ENCODE results near the gene ADAMTS17. TPM values are rescaled to one million over a fixed set of nuclear protein-coding genes. Genes with fewer than 3 reads are reported as not detected.

ADAMTS17 gene
- total and polyA plus RNA-seq, 9 donors = 3.1 to 8.2 (median 5.2) TPM

DNA sequence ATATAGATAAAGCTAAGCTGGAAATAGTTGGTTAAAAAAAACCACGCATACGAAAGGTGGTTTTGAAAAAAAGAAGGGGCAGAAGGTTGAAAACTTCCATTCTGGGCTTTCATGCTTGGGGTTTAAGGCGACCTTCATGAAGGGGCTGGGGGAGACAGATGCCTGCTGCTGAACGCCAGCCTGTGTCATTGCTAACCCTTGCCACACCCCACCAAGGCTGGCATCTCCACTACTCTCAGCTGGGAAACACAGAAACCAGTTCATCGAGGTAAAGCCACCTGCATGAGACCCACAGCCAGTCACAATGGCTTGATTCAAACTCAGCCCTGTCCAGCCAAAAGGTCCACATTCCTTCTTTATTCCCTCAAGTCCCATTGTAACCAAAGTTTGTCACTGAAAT, 78.7 kb downstream of the ADAMTS17 start:
- H3K9me3 ChIP-seq (replicated peaks; ENCODE audit: control insufficient read depth, low read depth, low read length) = no peaks in the 10 kb centered on the region
- no peak for DNase-seq
- WGBS (ENCODE audit: insufficient coverage) = 91% methylated on average over 5 of the region's 5 CpGs
- H3K4me3 ChIP-seq (ENCODE audit: low read length) = no peak overlapping the region
- no peak overlapping the region for H3K27ac ChIP-seq (ENCODE audit: low read length)
- H3K36me3 ChIP-seq (ENCODE audit: control insufficient read depth, insufficient read depth, low read length) = peaks cover 3% of the 10 kb centered on the region
- H3K4me1 ChIP-seq (ENCODE audit: control insufficient read depth, insufficient read depth, low read length) = peaks cover 13% of the 10 kb centered on the region
- H3K27me3 ChIP-seq (ENCODE audit: control insufficient read depth, insufficient read depth, low read length) = peaks cover 3% of the 10 kb centered on the region

DNA sequence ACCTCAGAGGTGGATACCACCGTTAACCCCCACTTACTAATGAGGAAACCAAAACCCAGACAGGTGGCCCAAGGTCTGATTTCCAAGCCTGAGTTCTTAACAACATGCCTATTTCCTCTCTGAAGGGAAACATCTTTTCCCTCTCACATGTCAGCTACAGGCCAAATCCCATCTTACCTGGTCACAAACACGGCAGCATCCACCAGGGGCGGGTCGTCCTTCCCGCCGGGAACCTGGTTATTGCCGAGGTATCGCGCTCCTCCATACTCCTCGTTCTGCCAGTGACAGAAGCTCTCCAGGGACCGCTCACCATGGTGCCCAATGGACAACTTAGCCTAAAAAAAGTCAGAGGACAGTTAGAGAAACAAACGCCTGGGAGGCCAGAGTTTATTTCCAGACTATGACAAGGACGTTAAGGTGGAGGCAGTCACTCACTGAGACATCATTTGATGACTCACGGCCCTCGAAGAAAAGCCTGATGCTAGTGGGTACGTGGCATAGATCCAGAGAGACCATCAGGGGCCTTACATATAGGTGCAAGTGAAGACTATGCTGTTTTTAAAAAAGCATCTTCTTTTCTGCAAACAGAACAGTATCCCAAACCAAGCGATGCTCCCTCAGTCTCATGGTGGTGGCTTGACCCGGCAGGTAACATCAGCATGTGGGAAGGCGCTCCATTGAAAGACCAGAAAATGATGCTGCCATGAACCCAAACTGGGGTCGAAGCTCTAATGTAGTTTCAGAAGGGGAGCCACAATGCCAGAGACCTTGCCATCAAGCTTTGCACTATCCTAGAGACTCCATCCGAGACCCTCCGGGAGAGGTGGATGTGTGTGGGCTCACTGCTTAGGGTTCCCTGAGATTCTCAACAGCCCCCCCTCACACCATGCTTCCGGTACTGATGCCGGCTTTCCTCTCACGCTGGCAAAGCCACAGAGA, 80.2 kb downstream of the ADAMTS17 start:
- no peaks in the 10 kb centered on the region for H3K9me3 ChIP-seq (replicated peaks; ENCODE audit: control insufficient read depth, low read depth, low read length)
- peaks cover 3% of the 10 kb centered on the region for H3K27me3 ChIP-seq (ENCODE audit: control insufficient read depth, insufficient read depth, low read length)
- peaks cover 3% of the 10 kb centered on the region for H3K36me3 ChIP-seq (ENCODE audit: control insufficient read depth, insufficient read depth, low read length)
- no peak for DNase-seq
- H3K4me3 ChIP-seq (ENCODE audit: low read length) = no peak overlapping the region
- H3K27ac ChIP-seq (ENCODE audit: low read length) = no peak overlapping the region
- 83% methylated on average over 23 of the region's 25 CpGs for WGBS (ENCODE audit: insufficient coverage)
- peaks cover 21% of the 10 kb centered on the region for H3K4me1 ChIP-seq (ENCODE audit: control insufficient read depth, insufficient read depth, low read length)

DNA sequence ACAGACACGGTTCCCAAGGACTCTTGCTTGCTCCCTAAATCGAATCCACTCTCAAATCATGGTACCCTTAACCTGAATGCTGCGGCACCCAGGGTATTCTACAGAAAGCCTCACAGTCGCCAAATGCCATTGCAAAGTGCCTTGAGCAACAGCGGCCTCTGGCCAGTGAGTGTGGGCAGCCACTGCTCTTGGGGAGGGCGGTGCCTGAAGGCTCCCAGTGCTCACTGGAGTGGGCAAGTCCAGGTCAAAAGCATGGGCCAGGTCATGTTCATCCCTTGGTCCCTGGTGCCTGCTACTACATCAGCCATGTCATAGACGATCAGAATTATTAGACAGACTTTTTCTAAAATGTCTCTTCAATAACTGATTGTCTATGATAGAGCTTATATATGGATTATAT, 82.5 kb downstream of the ADAMTS17 start:
- H3K9me3 ChIP-seq (replicated peaks; ENCODE audit: control insufficient read depth, low read depth, low read length) = no peaks in the 10 kb centered on the region
- peaks cover 3% of the 10 kb centered on the region for H3K36me3 ChIP-seq (ENCODE audit: control insufficient read depth, insufficient read depth, low read length)
- no peak overlapping the region for H3K4me3 ChIP-seq (ENCODE audit: low read length)
- WGBS (ENCODE audit: insufficient coverage) = 90% methylated on average over 6 of the region's 7 CpGs
- no peak overlapping the region for H3K27ac ChIP-seq (ENCODE audit: low read length)
- no peaks in the 10 kb centered on the region for H3K27me3 ChIP-seq (ENCODE audit: control insufficient read depth, insufficient read depth, low read length)
- no peak for DNase-seq
- H3K4me1 ChIP-seq (ENCODE audit: control insufficient read depth, insufficient read depth, low read length) = peaks cover 11% of the 10 kb centered on the region

- Histone ChIP-seq H3K27ac (ENCODE audit: low read length) (no peak overlapping the region), H3K9me3 (replicated peaks; ENCODE audit: control insufficient read depth, low read depth, low read length) (no peaks in the 10 kb centered on the region), H3K4me3 (ENCODE audit: low read length) (no peak overlapping the region), H3K4me1 (ENCODE audit: control insufficient read depth, insufficient read depth, low read length) (peaks cover 15% of the 10 kb centered on the region), H3K27me3 (ENCODE audit: control insufficient read depth, insufficient read depth, low read length) (no peaks in the 10 kb centered on the region), H3K36me3 (ENCODE audit: control insufficient read depth, insufficient read depth, low read length) (peaks cover 3% of the 10 kb centered on the region)
- DNase-seq = peak; percentile 21
- 46% methylated on average over 14 of the region's 19 CpGs for WGBS (ENCODE audit: insufficient coverage)
Measured at GRCh38 chr15:100256970-100257650, 84.7 kb downstream of the ADAMTS17 start.

- DNase-seq = no peak
- H3K9me3 ChIP-seq (replicated peaks; ENCODE audit: control insufficient read depth, low read depth, low read length) = no peaks in the 10 kb centered on the region
- peaks cover 15% of the 10 kb centered on the region for H3K4me1 ChIP-seq (ENCODE audit: control insufficient read depth, insufficient read depth, low read length)
- no peak overlapping the region for H3K4me3 ChIP-seq (ENCODE audit: low read length)
- 91% methylated on average over 18 of the region's 20 CpGs for WGBS (ENCODE audit: insufficient coverage)
- H3K27ac ChIP-seq (ENCODE audit: low read length) = no peak overlapping the region
- no peaks in the 10 kb centered on the region for H3K27me3 ChIP-seq (ENCODE audit: control insufficient read depth, insufficient read depth, low read length)
- peaks cover 3% of the 10 kb centered on the region for H3K36me3 ChIP-seq (ENCODE audit: control insufficient read depth, insufficient read depth, low read length)
Measured at GRCh38 chr15:100256101-100256969, 85.4 kb downstream of the ADAMTS17 start.

- Histone ChIP-seq H3K27me3 (ENCODE audit: control insufficient read depth, insufficient read depth, low read length) (no peaks in the 10 kb centered on the region), H3K9me3 (replicated peaks; ENCODE audit: control insufficient read depth, low read depth, low read length) (no peaks in the 10 kb centered on the region), H3K4me3 (ENCODE audit: low read length) (no peak overlapping the region), H3K36me3 (ENCODE audit: control insufficient read depth, insufficient read depth, low read length) (no peaks in the 10 kb centered on the region), H3K27ac (ENCODE audit: low read length) (no peak overlapping the region), H3K4me1 (ENCODE audit: control insufficient read depth, insufficient read depth, low read length) (peaks cover 15% of the 10 kb centered on the region)
- WGBS (ENCODE audit: insufficient coverage) = 96% methylated on average over 6 of the region's 6 CpGs
- no peak for DNase-seq
Measured at GRCh38 chr15:100255644-100256043, 86.1 kb downstream of the ADAMTS17 start.

DNA sequence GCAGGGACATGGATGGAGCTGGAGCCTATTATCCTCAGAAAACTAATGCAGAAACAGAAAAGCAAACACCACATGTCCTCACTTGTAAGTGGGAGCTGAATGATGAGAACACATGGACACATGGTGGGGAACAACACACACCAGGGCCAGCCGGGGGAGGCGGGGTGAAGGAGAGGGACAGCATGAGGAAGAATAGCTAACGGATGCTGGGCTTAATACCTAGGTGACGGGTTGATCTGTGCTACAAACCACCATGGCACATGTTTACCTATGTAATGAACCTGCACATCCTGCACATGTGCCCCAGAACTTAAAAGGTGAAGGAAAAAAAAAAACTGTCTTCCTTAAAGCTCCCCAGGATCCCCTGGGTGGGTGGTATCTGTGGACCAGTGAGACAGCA, 87.1 kb downstream of the ADAMTS17 start:
- no CpG with 5 or more reads among the region's 4 CpGs for WGBS (ENCODE audit: insufficient coverage)
- no peak for DNase-seq
- H3K27ac ChIP-seq (ENCODE audit: low read length) = peak overlapping the region; percentile 59
- H3K9me3 ChIP-seq (replicated peaks; ENCODE audit: control insufficient read depth, low read depth, low read length) = no peaks in the 10 kb centered on the region
- H3K4me1 ChIP-seq (ENCODE audit: control insufficient read depth, insufficient read depth, low read length) = peaks cover 22% of the 10 kb centered on the region
- H3K4me3 ChIP-seq (ENCODE audit: low read length) = no peak overlapping the region
- H3K27me3 ChIP-seq (ENCODE audit: control insufficient read depth, insufficient read depth, low read length) = no peaks in the 10 kb centered on the region
- no peaks in the 10 kb centered on the region for H3K36me3 ChIP-seq (ENCODE audit: control insufficient read depth, insufficient read depth, low read length)

GRCh38 chr15:100254285-100254684, 87.5 kb downstream of the ADAMTS17 start:
- peak overlapping the region; percentile 17 for H3K27ac ChIP-seq (ENCODE audit: low read length)

GRCh38 chr15:100253640-100254039, 88.1 kb downstream of the ADAMTS17 start:
- Histone ChIP-seq H3K27ac (ENCODE audit: low read length) (no peak overlapping the region), H3K9me3 (replicated peaks; ENCODE audit: control insufficient read depth, low read depth, low read length) (no peaks in the 10 kb centered on the region), H3K36me3 (ENCODE audit: control insufficient read depth, insufficient read depth, low read length) (no peaks in the 10 kb centered on the region), H3K4me3 (ENCODE audit: low read length) (no peak overlapping the region), H3K4me1 (ENCODE audit: control insufficient read depth, insufficient read depth, low read length) (peaks cover 24% of the 10 kb centered on the region), H3K27me3 (ENCODE audit: control insufficient read depth, insufficient read depth, low read length) (no peaks in the 10 kb centered on the region)
- no peak for DNase-seq
- 60% methylated on average over 1 of the region's 1 CpG for WGBS (ENCODE audit: insufficient coverage)

More at GRCh38 chr15:100254285-100254684, 87.5 kb downstream of the ADAMTS17 start:
- H3K4me3 ChIP-seq (ENCODE audit: low read length) = no peak overlapping the region
- no peaks in the 10 kb centered on the region for H3K36me3 ChIP-seq (ENCODE audit: control insufficient read depth, insufficient read depth, low read length)
- H3K27me3 ChIP-seq (ENCODE audit: control insufficient read depth, insufficient read depth, low read length) = no peaks in the 10 kb centered on the region
- H3K9me3 ChIP-seq (replicated peaks; ENCODE audit: control insufficient read depth, low read depth, low read length) = no peaks in the 10 kb centered on the region
- H3K4me1 ChIP-seq (ENCODE audit: control insufficient read depth, insufficient read depth, low read length) = peaks cover 24% of the 10 kb centered on the region
- DNase-seq = peak; percentile 87
- WGBS (ENCODE audit: insufficient coverage) = no CpG with 5 or more reads among the region's 5 CpGs
